HCT116 (cell line): ENCODE results near the gene BHLHE41. TPM values are rescaled to one million over a fixed set of nuclear protein-coding genes. Genes with fewer than 3 reads are reported as not detected.

Source experiments
- ATAC-seq: fragments of 200-7000 bp; cut with Tn5 transposase; 2 replicates; pipeline ENCODE4 v1.9.1; 2020; ENCODE audit warnings: mild to moderate bottlenecking, moderate library complexity
- BruUV-seq: library from RNA; stranded (reverse); fragments of 400-500 nt; replicated peaks from 2 replicates; lab custom pipeline; 2021; lab: Mats Ljungman, UMichigan
- CTCF ChIA-PET: fragments of 300-600 bp; sonication (Branson Sonifier 250); formaldehyde crosslinking; loops from one replicate; lab custom pipeline; 2021; ENCODE audit warnings: antibody characterized with exemption; lab: Charles Lee
- POLR2A ChIA-PET: fragments of 300-600, 350-600 bp; sonication (Branson Sonifier 250); formaldehyde crosslinking; loops from one replicate; lab custom pipeline; 2021; ENCODE audit warnings: antibody characterized with exemption; lab: Charles Lee
- RAD21 ChIA-PET, 2 experiments: fragments of 300-600 bp; sonication (Branson Sonifier 250); formaldehyde crosslinking; loops; one replicate each; lab custom pipeline; 2023; ENCODE audit warnings: low total read pairs in 2 of 2; ENCODE audit not compliant: uncharacterized antibody in 2 of 2, unreplicated experiment in 2 of 2, low non-redundant PET in 1 of 2; lab: Charles Lee
- DNase-seq: peaks from one replicate; pipeline ENCODE4 v3.0.0-alpha.2; 2010; ENCODE audit warnings: low read depth, low spot score
- H2AFZ ChIP-seq: fragments of 200-600 bp; shearing (Covaris generic), sonication (generic); 2 replicates; pipeline ENCODE4 v1.6.1; 2017; ENCODE audit warnings: low read depth, mixed run types, mixed read lengths, antibody characterized with exemption, low read length; ENCODE audit not compliant: poor library complexity, severe bottlenecking
- H3K27ac ChIP-seq: 2 replicates; pipeline ENCODE4 v1.5.1; 2012; ENCODE audit warnings: low read depth, low read length
- H3K27me3 ChIP-seq: fragments of 200-600 bp; sonication (generic); 2 replicates; pipeline ENCODE4 v1.6.1; 2016; ENCODE audit warnings: mixed run types, low read length, mixed read lengths; ENCODE audit not compliant: insufficient read depth
- H3K36me3 ChIP-seq, 2 experiments: fragments of 200-500 bp in 1 of 2; fragments of 200-600 bp in 1 of 2; sonication (Bioruptor generic) in 1 of 2; sonication (generic) in 1 of 2; 2 replicates each; pipeline versions ENCODE4 v1.5.1 to v1.6.1; 2014 to 2016; ENCODE audit warnings: low read length in 2 of 2, inconsistent platforms in 1 of 2, mixed read lengths in 1 of 2, mixed run types in 1 of 2; ENCODE audit not compliant: insufficient read depth in 2 of 2, control insufficient read depth in 1 of 2
- H3K4me1 ChIP-seq, 2 experiments: fragments of 200-600 bp in 1 of 2; sonication (generic) in 1 of 2; 2 replicates each; pipeline versions ENCODE4 v1.5.1 to v1.6.1; 2012 to 2017; ENCODE audit warnings: low read length in 2 of 2, inconsistent platforms in 1 of 2, mild to moderate bottlenecking in 1 of 2, mixed read lengths in 1 of 2, mixed run types in 1 of 2, moderate library complexity in 1 of 2; ENCODE audit not compliant: insufficient read depth in 2 of 2, control insufficient read depth in 1 of 2
- H3K4me2 ChIP-seq: fragments of 200-600 bp; sonication (generic); 2 replicates; pipeline ENCODE4 v1.6.1; 2017; ENCODE audit warnings: mixed run types, low read length, mixed read lengths
- H3K4me3 ChIP-seq, 2 experiments: fragments of 200-600 bp in 1 of 2; sonication (generic) in 1 of 2; replicated peaks in 1 of 2; 2 replicates each; pipeline ENCODE4 v1.5.1; 2011 to 2016; ENCODE audit warnings: low read length in 2 of 2, control low read depth in 1 of 2, low read depth in 1 of 2, mild to moderate bottlenecking in 1 of 2, mixed read lengths in 1 of 2, mixed run types in 1 of 2
- H3K79me2 ChIP-seq: fragments of 200-600 bp; sonication (generic); 2 replicates; pipeline ENCODE4 v1.6.1; 2017; ENCODE audit warnings: mild to moderate bottlenecking, mixed run types, low read length, moderate library complexity, mixed read lengths; ENCODE audit not compliant: insufficient read depth
- H3K9ac ChIP-seq: fragments of 200-600 bp; sonication (generic); 2 replicates; pipeline ENCODE4 v1.6.1; 2016; ENCODE audit warnings: low read length, mixed read lengths
- H3K9me2 ChIP-seq: fragments of 200-600 bp; sonication (generic), shearing (Covaris generic); 2 replicates; pipeline ENCODE4 v1.6.1; 2017; ENCODE audit warnings: mixed run types, mild to moderate bottlenecking, moderate library complexity; ENCODE audit not compliant: insufficient read depth
- H3K9me3 ChIP-seq, 2 experiments: fragments of 200-500 bp in 1 of 2; fragments of 200-600 bp in 1 of 2; sonication (Bioruptor generic) in 1 of 2; sonication (generic) in 1 of 2; 2 replicates each; pipeline ENCODE4 v1.6.1; 2014 to 2017; ENCODE audit warnings: low read length in 2 of 2, mixed read lengths in 2 of 2, inconsistent platforms in 1 of 2, low read depth in 1 of 2, mild to moderate bottlenecking in 1 of 2, mixed run types in 1 of 2, moderate library complexity in 1 of 2; ENCODE audit not compliant: control insufficient read depth in 1 of 2, insufficient read depth in 1 of 2
- H4K20me1 ChIP-seq: fragments of 200-600 bp; sonication (generic), shearing (Covaris generic); 2 replicates; pipeline ENCODE4 v1.6.1; 2017; ENCODE audit warnings: mixed run types, mild to moderate bottlenecking, moderate library complexity; ENCODE audit not compliant: insufficient read depth
- CBX3 ChIP-seq: IDR thresholded peaks from 2 replicates; pipeline ENCODE4 v1.6.1; 2012; ENCODE audit warnings: low read depth
- CEBPB ChIP-seq: IDR thresholded peaks from 2 replicates; pipeline ENCODE4 v1.6.1; 2012; ENCODE audit warnings: low read depth
- CTCF ChIP-seq, 3 experiments: fragments of 200-600 bp in 1 of 3; sonication (generic) in 1 of 3; IDR thresholded peaks in 2 of 3; conservative IDR thresholded peaks in 1 of 3; 2 replicates each; pipeline ENCODE4 v1.5.1; 2012 to 2017; ENCODE audit warnings: low read depth in 2 of 3, low read length in 2 of 3, antibody characterized with exemption in 1 of 3, borderline replicate concordance in 1 of 3, control low read depth in 1 of 3, mild to moderate bottlenecking in 1 of 3, mixed read lengths in 1 of 3, mixed run types in 1 of 3, moderate library complexity in 1 of 3; ENCODE audit not compliant: insufficient read depth in 1 of 3
- ELF1 ChIP-seq: IDR thresholded peaks from 2 replicates; pipeline ENCODE4 v1.6.1; 2012; ENCODE audit warnings: low read depth, borderline replicate concordance
- EZH2 ChIP-seq: fragments of 200-600 bp; sonication (generic); IDR thresholded peaks from 2 replicates; pipeline ENCODE4 v1.6.1; 2017; ENCODE audit warnings: antibody characterized with exemption, mixed run types
- EZH2phosphoT487 ChIP-seq: fragments of 200-600 bp; IDR thresholded peaks from 2 replicates; pipeline ENCODE4 v1.6.1; 2018; ENCODE audit warnings: antibody characterized with exemption, borderline replicate concordance
- FOSL1 ChIP-seq: IDR thresholded peaks from 2 replicates; pipeline ENCODE4 v1.6.1; 2012; ENCODE audit warnings: low read depth
- JUND ChIP-seq: IDR thresholded peaks from 2 replicates; pipeline ENCODE4 v1.6.1; 2012
- MAX ChIP-seq: IDR thresholded peaks from 2 replicates; pipeline ENCODE4 v1.6.1; 2012
- POLR2A ChIP-seq: IDR thresholded peaks from 2 replicates; pipeline ENCODE4 v1.7.0; 2011; ENCODE audit warnings: borderline replicate concordance; ENCODE audit not compliant: insufficient read depth, insufficient read length; ENCODE audit errors: extremely low read depth
- POLR2AphosphoS5 ChIP-seq: IDR thresholded peaks from 2 replicates; pipeline ENCODE4 v1.6.1; 2011; ENCODE audit warnings: mild to moderate bottlenecking, low read depth, low read length, moderate library complexity
- RAD21 ChIP-seq: IDR thresholded peaks from 2 replicates; pipeline ENCODE4 v1.6.1; 2012; ENCODE audit warnings: low read depth, mild to moderate bottlenecking
- SIN3A ChIP-seq: IDR thresholded peaks from 2 replicates; pipeline ENCODE4 v1.6.1; 2012; ENCODE audit warnings: low read depth
- SP1 ChIP-seq: IDR thresholded peaks from 2 replicates; pipeline ENCODE4 v1.6.1; 2012; ENCODE audit warnings: low read depth
- SRF ChIP-seq: IDR thresholded peaks from 2 replicates; pipeline ENCODE4 v1.6.1; 2012; ENCODE audit warnings: low read depth
- YY1 ChIP-seq: IDR thresholded peaks from 2 replicates; pipeline ENCODE4 v1.6.1; 2011; ENCODE audit warnings: low read length, low read depth, moderate library complexity, mild to moderate bottlenecking; ENCODE audit not compliant: insufficient replicate concordance; ENCODE audit errors: extremely low read depth
- ZBTB33 ChIP-seq: IDR thresholded peaks from 2 replicates; pipeline ENCODE4 v1.6.1; 2011; ENCODE audit warnings: mild to moderate bottlenecking, low read length, moderate library complexity; ENCODE audit not compliant: insufficient replicate concordance; ENCODE audit errors: extremely low read depth
- ZNF274 ChIP-seq: fragments of 200-500 bp; sonication (Bioruptor generic); IDR thresholded peaks from 2 replicates; pipeline ENCODE4 v1.6.1; 2014; ENCODE audit warnings: mild to moderate bottlenecking, low read depth, low read length, inconsistent platforms
- intact Hi-C: fragments of 100-400 bp; cut with micrococcal nuclease; formaldehyde crosslinking; loops from 2 replicates; pipeline ENCODE4 v1.10.0; 2022
- total RNA-seq: library from RNA; stranded (reverse); gene quantifications from one replicate; pipeline ENCODE4 v1.2.1, GENCODE V29; 2021; ENCODE audit not compliant: unreplicated experiment
- TF ChIP-seq, protein P1 (sequence below): IDR thresholded peaks from 2 replicates; pipeline ENCODE4 v1.6.1; 2012

BHLHE41 gene
- total RNA-seq, 1 experiment from 2014 or later, result 4.7 TPM

DNA sequence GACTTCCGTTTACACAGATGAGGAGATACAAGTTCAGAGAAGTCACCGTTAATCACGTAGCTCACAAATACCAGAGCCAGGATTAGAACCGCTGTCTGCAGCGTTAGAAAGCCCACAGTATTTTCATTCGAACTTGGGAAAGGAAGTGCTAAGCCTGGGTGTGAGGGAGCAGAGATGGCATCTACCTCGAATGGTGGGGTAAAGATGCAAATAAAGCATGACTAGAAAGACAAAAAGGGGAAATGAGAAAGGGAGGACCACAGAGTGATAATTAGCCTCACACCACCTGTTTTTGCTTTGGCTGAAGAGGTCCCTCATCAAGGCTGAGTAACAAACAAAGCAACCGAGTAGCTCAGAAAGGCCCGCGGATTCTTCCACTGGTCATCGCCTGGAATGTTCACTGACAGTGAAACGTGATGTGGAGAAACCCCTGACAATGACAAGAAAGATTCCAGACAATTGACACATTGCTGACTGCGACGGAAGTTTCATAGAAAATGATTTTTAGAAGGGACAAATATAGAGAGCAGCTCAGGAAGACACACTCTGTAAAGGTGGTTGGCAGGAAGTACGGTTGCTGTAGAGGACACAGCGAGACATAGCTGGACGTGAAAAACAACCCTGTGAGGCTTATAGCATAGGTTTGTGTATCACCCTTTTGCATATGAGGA is 31.5 kb upstream of the BHLHE41 start:
- CTCF ChIA-PET, result no interaction called here
- no peak overlapping the region for H3K4me3 ChIP-seq
- no peaks in the 10 kb centered on the region for H3K36me3 ChIP-seq
- TF ChIP-seq SP1, result no peak
- TF ChIP-seq EZH2, result no peak
- TF ChIP-seq CEBPB, result no peak
- no peak for TF ChIP-seq SIN3A
- TF ChIP-seq, protein P1, sequence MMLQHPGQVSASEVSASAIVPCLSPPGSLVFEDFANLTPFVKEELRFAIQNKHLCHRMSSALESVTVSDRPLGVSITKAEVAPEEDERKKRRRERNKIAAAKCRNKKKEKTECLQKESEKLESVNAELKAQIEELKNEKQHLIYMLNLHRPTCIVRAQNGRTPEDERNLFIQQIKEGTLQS, result no peak
- TF ChIP-seq EZH2phosphoT487, result no peak
- no peak for TF ChIP-seq POLR2A
- no peak for TF ChIP-seq CBX3
- no peak for TF ChIP-seq ZBTB33
- TF ChIP-seq MAX, result no peak
- TF ChIP-seq SRF, result no peak
- no peak for TF ChIP-seq FOSL1
- TF ChIP-seq RAD21, result no peak
- TF ChIP-seq CTCF (IDR thresholded peaks at IDR 0.05 in 2 of 3, conservative IDR thresholded peaks at IDR 0.05 in 1 of 3; ENCODE audit: borderline replicate concordance in 1 of 3, insufficient read depth in 1 of 3, low read depth in 2 of 3, low read length in 2 of 3), result no peak
- TF ChIP-seq ZNF274, result no peak
- TF ChIP-seq ELF1, result no peak
- TF ChIP-seq POLR2AphosphoS5, result no peak
- TF ChIP-seq JUND, result no peak
- TF ChIP-seq YY1, result no peak
- no peaks in the 10 kb centered on the region for H3K27me3 ChIP-seq
- POLR2A ChIA-PET, result no interaction called here
- H2AFZ ChIP-seq, result no peak overlapping the region
- no peak overlapping the region for H3K4me2 ChIP-seq
- DNase-seq (no peak), ATAC-seq (no peak)
- no peaks in the 10 kb centered on the region for H3K9me2 ChIP-seq
- H4K20me1 ChIP-seq, result no peaks in the 10 kb centered on the region
- H3K9me3 ChIP-seq, result no peaks in the 10 kb centered on the region
- H3K4me1 ChIP-seq, result peaks cover 15 to 31% of the 10 kb centered on the region in 2 experiments
- RAD21 ChIA-PET, result no interaction called here
- H3K9ac ChIP-seq, result no peak overlapping the region
- H3K79me2 ChIP-seq, result no peaks in the 10 kb centered on the region
- BruUV-seq, result no TSS peak
- no peak overlapping the region for H3K27ac ChIP-seq
- intact Hi-C loops, result no loop called here
